Adrenal gland (tissue), 5 donors: Measurements from ENCODE around the gene KCNIP2.

Source experiments
- CTCF ChIP-seq, 6 experiments: fragments of 450-650 bp in 4 of 6; fragments of 200-600 bp in 2 of 6; sonication (generic) in 1 of 6; IDR thresholded peaks; 1 replicate in 5 of 6; 2 replicates in 1 of 6; pipeline versions ENCODE4 v1.5.1 to v1.8.0; 2016 to 2021; ENCODE audit warnings: antibody characterized with exemption in 6 of 6, mild to moderate bottlenecking in 2 of 6, moderate library complexity in 1 of 6
- POLR2A ChIP-seq, 2 donors: fragments of 450-650 bp; IDR thresholded peaks; one replicate each; pipeline ENCODE4 v1.6.1; 2017; ENCODE audit warnings: antibody characterized with exemption in 2 of 2, mild to moderate bottlenecking in 2 of 2, moderate library complexity in 1 of 2
- donor health status: DM: no; HTN: no; CAD: no.

DNA sequence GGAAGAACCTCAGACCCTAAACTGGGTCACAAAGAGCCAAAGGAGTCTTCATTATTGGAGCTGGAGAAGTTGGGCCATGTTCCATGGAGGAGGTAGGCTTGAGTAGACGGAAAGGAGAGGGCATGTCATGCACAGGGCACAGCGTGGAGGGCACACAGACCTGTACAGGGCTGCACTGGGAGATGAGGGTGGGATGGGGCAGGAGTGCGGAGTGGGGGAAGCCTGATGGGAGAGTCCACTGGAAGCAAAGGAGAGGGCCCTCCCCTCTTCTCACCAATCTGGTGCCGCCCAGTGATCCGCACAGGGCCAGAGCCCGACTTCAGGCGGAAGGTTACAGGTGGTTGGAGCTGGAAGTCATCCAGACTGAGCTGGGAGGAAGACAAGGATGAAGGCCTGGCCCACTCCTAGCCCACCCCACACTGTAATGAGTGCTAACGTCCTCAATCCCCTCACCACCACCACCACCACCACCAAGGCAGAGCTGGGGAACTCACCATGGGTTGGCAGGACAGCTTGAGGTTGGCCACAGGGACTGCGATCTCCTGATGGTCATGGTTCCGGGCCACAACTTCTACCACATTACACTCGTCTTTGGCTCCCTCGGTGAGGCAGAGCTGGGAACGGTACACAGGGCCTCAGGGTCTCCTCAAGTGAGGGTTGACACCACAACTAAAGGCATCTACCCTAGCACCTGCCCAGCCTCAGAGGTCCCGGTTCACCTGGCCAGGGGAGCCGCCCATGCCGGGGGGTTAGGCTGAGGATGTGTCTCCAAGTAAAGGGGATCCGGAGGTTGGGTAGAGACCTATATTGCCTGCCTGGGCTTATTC lies 61.4 kb downstream of the KCNIP2 start:
- TF ChIP-seq CTCF (IDR thresholded peaks at IDR 0.05) (no peak), POLR2A (IDR thresholded peaks at IDR 0.05) (no peak)
